Thyroid gland (tissue), 4 donors: ENCODE results near the gene IDH3G.

Source experiments
- CTCF ChIP-seq, 6 experiments: fragments of 200-600 bp in 3 of 6; fragments of 450-650 bp in 3 of 6; sonication (generic) in 3 of 6; IDR thresholded peaks; one replicate each; pipeline ENCODE4 v1.5.1; 2016 to 2019; ENCODE audit warnings: antibody characterized with exemption in 6 of 6, mild to moderate bottlenecking in 2 of 6, inconsistent platforms in 1 of 6, moderate library complexity in 1 of 6
- POLR2A ChIP-seq, 2 donors: fragments of 450-650 bp; IDR thresholded peaks; one replicate each; pipeline ENCODE4 v1.6.1; 2017; ENCODE audit warnings: antibody characterized with exemption in 2 of 2, mild to moderate bottlenecking in 2 of 2, moderate library complexity in 1 of 2

DNA sequence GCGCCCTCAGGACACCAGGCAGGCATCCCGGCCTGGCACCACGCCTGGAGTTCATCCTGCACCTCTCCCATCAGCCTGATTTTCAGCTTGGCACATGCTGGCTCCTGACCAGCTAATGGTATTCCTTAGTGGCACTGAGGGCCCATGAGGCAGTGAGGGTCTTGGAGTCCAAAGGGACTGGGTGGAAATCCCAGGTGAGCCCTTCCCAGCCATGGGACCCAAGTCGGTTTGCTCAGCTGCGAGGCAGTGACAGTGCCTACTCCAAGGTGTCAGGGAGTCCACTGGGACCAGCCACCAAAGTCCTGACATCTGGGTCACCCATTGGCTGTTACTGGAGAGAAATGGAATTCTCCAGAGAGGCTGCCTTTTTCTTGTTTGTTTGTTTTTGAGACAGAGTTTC lies 5.2 kb upstream of the IDH3G start:
- TF ChIP-seq CTCF (IDR thresholded peaks at IDR 0.05) (no peak), POLR2A (IDR thresholded peaks at IDR 0.05) (no peak)
